HUDEP-2 (cell line): ENCODE measurements around the gene PAK5.

ENCODE experiments used
- DNase-seq, 76 experiments: peaks; one replicate each; lab custom pipeline; 2025; ENCODE audit not compliant: unreplicated experiment in 76 of 76; lab: John Stamatoyannopoulos, UW

The PAK5 gene

GRCh38 chr20:9838378-9839295 is at the start of gene PAK5:
TSS of gene PAK5 (minus strand) at chr20:9839076. CDS start at chr20:9644328, 194,748 bp downstream.
- DNase-seq, result no peak

GRCh38 chr20:9887706-9888105 is 48.8 kb upstream of the PAK5 start:
- DNase-seq, result no peak

DNA sequence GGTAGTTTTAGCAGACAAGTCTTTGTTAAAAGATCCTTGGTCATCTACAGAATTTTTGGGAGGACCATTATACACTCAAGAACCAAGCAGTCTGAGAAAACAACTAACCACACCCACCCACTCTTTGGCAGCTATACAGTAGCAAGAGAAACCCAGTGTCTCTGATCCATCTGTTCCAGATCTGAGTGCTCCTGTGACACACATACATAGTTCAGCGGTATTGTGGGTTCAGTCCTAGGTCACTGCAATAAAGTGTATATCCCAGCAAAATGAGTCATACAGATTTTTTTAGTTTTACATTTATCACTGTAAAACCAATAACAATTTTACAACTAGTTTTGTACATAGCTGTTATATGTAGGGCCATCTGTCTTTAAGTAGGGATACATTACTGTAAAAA is 47.4 kb upstream of the PAK5 start:
- no peak for DNase-seq

GRCh38 chr20:9884666-9885065 is 45.8 kb upstream of the PAK5 start:
- no peak for DNase-seq

GRCh38 chr20:9884061-9884460 is 45.2 kb upstream of the PAK5 start:
- no peak for DNase-seq

DNA sequence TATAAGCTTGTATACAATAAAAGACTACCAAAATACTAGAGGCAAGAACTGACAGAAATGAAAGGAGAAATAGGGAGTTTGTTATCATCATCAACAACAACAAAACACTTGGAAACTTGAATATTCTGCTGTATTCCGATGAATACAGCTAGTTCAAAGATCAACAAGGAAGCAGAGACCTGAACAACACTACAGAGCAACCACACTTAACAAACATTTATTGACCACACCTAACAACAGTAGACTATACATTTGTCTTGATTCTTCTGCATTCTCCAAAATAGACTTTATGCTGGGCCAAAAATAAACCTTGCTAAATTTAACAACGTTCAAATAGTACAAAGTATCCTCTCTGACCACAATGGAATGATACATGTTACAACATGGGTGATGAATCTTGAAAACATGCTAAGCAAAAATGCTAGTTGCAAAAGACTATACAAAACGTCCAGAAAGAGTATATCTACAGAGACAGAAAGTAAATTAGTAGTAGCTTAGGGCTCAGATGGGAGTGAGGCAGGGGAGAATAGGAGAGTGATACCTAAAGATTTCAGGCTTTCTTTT is 39.1 kb upstream of the PAK5 start:
- DNase-seq, result no peak

GRCh38 chr20:9867196-9867980 is 28.5 kb upstream of the PAK5 start:
- DNase-seq, result no peak

DNA sequence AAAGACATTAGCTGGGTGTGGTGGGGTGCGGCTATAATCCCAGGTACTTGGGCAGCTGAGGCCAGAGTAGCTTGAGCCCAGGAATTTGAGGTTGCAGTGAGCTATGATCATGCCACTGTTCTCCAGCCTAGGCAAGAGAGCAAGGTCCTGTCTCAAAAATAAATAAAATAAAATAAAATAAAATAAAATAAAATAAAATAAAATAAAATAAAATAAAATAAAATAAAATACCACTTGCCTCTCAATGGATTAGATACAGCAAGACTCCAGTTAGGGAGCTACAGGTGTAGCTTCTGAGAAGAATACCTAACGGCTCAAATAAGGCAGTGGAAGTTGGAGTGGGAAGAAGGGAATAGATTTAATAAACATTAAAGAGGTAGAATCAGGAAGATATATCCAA is 13.7 kb upstream of the PAK5 start:
- DNase-seq, result no peak

DNA sequence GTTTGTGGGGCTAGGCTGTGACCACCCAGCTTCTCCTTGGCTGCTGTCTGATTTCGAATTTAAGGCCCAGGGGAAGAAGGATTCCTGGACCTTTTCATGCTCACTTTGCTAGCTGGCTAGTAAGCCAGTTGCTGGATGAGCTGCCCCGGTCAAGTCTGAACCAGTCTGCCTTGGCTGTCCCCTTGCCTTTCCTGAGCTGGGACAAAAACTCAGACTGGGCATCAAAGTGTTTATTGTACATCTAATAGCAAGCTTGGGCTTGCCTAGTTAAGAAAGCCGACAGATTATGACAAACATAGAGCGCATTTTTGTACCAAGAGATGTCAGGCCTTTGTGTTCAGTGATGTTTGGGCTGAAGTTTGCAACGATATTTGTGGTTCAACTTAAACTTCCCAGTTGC is 750 bp upstream of the PAK5 start:
- no peak for DNase-seq

DNA sequence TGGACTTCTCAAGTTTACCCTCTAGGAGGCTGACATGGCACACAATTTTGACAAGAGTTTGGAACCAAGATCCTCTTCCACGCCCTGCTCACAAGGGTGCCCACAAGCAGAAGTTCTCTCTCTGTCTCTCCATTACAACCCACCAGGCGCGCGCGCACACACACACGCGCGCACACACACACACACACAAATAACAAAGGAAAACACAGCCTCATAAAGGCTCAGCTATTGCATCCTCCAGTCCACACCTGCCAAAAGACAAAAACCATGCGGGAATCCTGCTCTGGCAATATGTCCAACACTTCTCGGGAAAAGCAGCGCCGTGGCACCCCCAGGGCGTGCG is 870 bp downstream of the PAK5 start:
- DNase-seq, result no peak

DNA sequence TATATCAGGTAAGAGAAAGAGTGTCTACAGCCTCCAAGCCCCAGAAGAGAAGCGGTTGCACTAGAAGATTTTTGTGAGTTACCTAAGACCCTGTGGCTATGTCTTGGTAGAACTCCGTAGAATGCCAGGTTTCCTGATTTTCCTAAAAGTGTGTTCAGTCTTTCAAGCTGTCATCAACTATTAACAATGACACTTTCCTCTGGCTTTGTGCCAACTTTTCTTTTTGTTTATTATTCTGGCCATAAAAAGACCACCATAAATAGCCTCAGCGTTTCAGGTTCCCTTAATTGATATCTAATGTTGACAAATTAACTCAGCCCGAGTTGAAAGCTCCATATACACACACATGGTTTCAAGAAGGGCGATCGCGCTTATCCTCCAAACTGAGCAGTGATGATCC is 1.2 kb downstream of the PAK5 start:
- DNase-seq, result no peak

GRCh38 chr20:9835302-9835701 is 3.6 kb downstream of the PAK5 start:
- DNase-seq, result no peak

DNA sequence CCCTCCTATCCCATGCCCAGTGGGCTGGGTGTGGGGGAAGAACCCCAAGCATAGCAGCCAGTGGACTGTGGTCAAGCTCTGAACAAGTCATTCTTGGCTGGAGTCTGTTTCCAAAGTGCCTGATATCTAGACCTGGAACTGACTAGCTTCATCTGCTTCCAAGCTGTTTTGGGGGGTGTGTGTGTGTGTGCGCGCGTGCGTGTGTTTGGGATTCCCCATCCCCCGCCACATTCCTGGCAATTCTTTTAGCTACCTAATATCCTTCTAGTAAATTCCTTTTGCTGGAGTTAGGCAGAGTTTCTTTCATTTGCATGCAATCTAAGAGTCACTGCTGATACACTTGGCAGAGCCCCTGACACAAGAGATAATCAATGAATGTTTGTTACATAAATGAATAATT is 7.8 kb downstream of the PAK5 start:
- no peak for DNase-seq

- DNase-seq, result no peak
These were observed 9.0 kb downstream of the PAK5 start for GRCh38 chr20:9829835-9830234.

DNA sequence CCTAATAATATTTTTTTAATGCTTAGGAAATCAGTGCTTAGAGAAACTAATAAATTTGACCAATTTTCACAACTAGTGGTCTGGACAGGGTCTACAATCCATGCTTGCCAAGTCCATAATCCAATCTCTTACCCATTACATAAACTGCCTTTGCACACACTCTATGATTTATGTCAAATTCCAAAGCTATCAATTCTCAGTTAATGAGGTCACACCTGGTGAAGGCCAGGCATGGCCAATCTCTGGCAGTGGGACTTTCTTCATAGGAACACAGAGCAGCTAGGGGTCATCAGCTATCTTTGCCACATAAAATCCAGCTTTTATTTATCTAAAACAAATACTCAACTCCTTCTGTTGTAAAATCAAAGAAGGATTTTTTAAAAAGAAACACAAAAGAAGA is 21.2 kb downstream of the PAK5 start:
- no peak for DNase-seq

- DNase-seq, result no peak
These were observed 23.2 kb downstream of the PAK5 start for GRCh38 chr20:9815632-9816031.

- no peak for DNase-seq
These were observed 28.1 kb downstream of the PAK5 start for GRCh38 chr20:9810738-9811137.

DNA sequence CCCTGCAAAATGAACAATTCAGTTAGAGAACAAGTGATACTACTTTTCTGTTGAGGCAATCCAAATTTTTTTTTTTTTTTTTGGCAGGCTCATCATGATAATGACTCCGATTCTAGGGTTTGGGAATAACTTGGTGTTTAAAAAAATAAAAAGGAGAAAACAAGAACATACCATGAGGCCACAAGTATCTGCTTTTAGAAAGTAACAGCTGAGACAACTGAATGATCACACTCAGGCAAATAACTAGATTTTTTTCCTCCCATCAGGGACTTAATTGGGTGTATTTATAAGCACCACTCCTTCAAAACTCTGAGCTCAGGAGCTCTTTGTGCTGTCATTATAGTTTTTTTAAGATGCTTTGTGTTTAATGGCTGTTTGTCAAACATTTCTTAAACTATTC is 29.6 kb downstream of the PAK5 start:
- no peak for DNase-seq

- no peak for DNase-seq
These were observed 30.7 kb downstream of the PAK5 start for GRCh38 chr20:9808166-9808565.

- DNase-seq, result no peak
These were observed 31.7 kb downstream of the PAK5 start for GRCh38 chr20:9807136-9807535.

- DNase-seq, result no peak
These were observed 38.5 kb downstream of the PAK5 start for GRCh38 chr20:9800421-9800820.

GRCh38 chr20:9794831-9795230 is 44.0 kb downstream of the PAK5 start:
- no peak for DNase-seq
